WI38 (cell line): ENCODE data around the gene ATP2C2.
"Not testable (repeated sequence)": the region's sequence is repeated elsewhere in the genome, so short reads cannot be mapped to it uniquely, and the experiment has no call there.

Source experiments
- H3K4me3 ChIP-seq: 2 replicates; pipeline ENCODE4 v1.5.1; 2011; ENCODE audit warnings: low read depth, mild to moderate bottlenecking, control low read depth, low read length
- CTCF ChIP-seq: IDR thresholded peaks from 2 replicates; pipeline ENCODE4 v1.5.1; 2012; ENCODE audit warnings: low read depth, mild to moderate bottlenecking, control low read depth, low read length

Gene ATP2C2

GRCh38 chr16:84331998-84332780 lies 36.1 kb upstream of the ATP2C2 start:
- no peak for TF ChIP-seq CTCF
- H3K4me3 ChIP-seq = no peak overlapping the region

- TF ChIP-seq CTCF = no peak
- H3K4me3 ChIP-seq = no peak overlapping the region
These were observed 35.2 kb upstream of the ATP2C2 start for GRCh38 chr16:84332975-84333684.

GRCh38 chr16:84334058-84334457 lies 34.3 kb upstream of the ATP2C2 start:
- no peak overlapping the region for H3K4me3 ChIP-seq
- TF ChIP-seq CTCF = no peak

- TF ChIP-seq CTCF = no peak
- H3K4me3 ChIP-seq = no peak overlapping the region
These were observed 33.9 kb upstream of the ATP2C2 start for GRCh38 chr16:84334482-84334881.

GRCh38 chr16:84337236-84337635 lies 31.1 kb upstream of the ATP2C2 start:
- not testable (repeated sequence) for H3K4me3 ChIP-seq

GRCh38 chr16:84339311-84339710 lies 29.0 kb upstream of the ATP2C2 start:
- TF ChIP-seq CTCF = no peak
- no peak overlapping the region for H3K4me3 ChIP-seq

- TF ChIP-seq CTCF = no peak
- no peak overlapping the region for H3K4me3 ChIP-seq
These were observed 28.6 kb upstream of the ATP2C2 start for GRCh38 chr16:84339766-84340165.
